ENCODE measurements around the gene ZNF555. TPM values are rescaled to one million over a fixed set of nuclear protein-coding genes. Genes with fewer than 3 reads are reported as not detected.
A peak's percentile ranks its signal among the peaks of the same experiment; 100 is the strongest.
"Not testable (repeated sequence)": the region's sequence is repeated elsewhere in the genome, so short reads cannot be mapped to it uniquely, and the experiment has no call there.

Gene ZNF555
- polyA plus RNA-seq (ENCODE audit: insufficient read length in 12 of 12), result 10 to 100 TPM in 10 of 12 donors, 1 to 10 TPM in 1, not detected in 1; 8.0 to 21.9 (median 14.7) TPM
- long read RNA-seq, donor 1, full-length matches to known transcripts, result 2 of 2 reads
- long read RNA-seq, donor 1, partial matches to known transcripts, result 0 of 2 reads
- long read RNA-seq, donor 1, other reads (novel, unspliced or antisense), result 0 of 2 reads
- long read RNA-seq, donor 2, full-length matches to known transcripts, result 11 of 11 reads
- long read RNA-seq, donor 2, partial matches to known transcripts, result 0 of 11 reads
- long read RNA-seq, donor 2, other reads (novel, unspliced or antisense), result 0 of 11 reads
- long read RNA-seq, donor 3, partial matches to known transcripts, result 0 of 4 reads
- long read RNA-seq, donor 3, other reads (novel, unspliced or antisense), result 0 of 4 reads
- long read RNA-seq, donor 4, full-length matches to known transcripts, result 2 of 2 reads
- long read RNA-seq, donor 4, partial matches to known transcripts, result 0 of 2 reads
- long read RNA-seq, donor 4, other reads (novel, unspliced or antisense), result 0 of 2 reads
- long read RNA-seq, donor 5, full-length matches to known transcripts, result 7 of 7 reads
- long read RNA-seq, donor 5, partial matches to known transcripts, result 0 of 7 reads
- long read RNA-seq, donor 5, other reads (novel, unspliced or antisense), result 0 of 7 reads
- long read RNA-seq, donor 6, full-length matches to known transcripts, result 3 of 3 reads
- long read RNA-seq, donor 6, partial matches to known transcripts, result 0 of 3 reads
- long read RNA-seq, donor 6, other reads (novel, unspliced or antisense), result 0 of 3 reads
- long read RNA-seq, donor 7, full-length matches to known transcripts, result 2 of 2 reads
- long read RNA-seq, donor 7, partial matches to known transcripts, result 0 of 2 reads
- long read RNA-seq, donor 7, other reads (novel, unspliced or antisense), result 0 of 2 reads
- long read RNA-seq, donor 8, full-length matches to known transcripts, result 2 of 2 reads
- long read RNA-seq, donor 8, partial matches to known transcripts, result 0 of 2 reads
- long read RNA-seq, donor 8, other reads (novel, unspliced or antisense), result 0 of 2 reads
- long read RNA-seq, donor 9, result 0 reads
- long read RNA-seq, donor 10, full-length matches to known transcripts, result 6 of 11 reads
- long read RNA-seq, donor 10, partial matches to known transcripts, result 5 of 11 reads
- long read RNA-seq, donor 10, other reads (novel, unspliced or antisense), result 0 of 11 reads
- long read RNA-seq, donor 11, full-length matches to known transcripts, result 4 of 4 reads
- long read RNA-seq, donor 11, partial matches to known transcripts, result 0 of 4 reads
- long read RNA-seq, donor 11, other reads (novel, unspliced or antisense), result 0 of 4 reads

DNA sequence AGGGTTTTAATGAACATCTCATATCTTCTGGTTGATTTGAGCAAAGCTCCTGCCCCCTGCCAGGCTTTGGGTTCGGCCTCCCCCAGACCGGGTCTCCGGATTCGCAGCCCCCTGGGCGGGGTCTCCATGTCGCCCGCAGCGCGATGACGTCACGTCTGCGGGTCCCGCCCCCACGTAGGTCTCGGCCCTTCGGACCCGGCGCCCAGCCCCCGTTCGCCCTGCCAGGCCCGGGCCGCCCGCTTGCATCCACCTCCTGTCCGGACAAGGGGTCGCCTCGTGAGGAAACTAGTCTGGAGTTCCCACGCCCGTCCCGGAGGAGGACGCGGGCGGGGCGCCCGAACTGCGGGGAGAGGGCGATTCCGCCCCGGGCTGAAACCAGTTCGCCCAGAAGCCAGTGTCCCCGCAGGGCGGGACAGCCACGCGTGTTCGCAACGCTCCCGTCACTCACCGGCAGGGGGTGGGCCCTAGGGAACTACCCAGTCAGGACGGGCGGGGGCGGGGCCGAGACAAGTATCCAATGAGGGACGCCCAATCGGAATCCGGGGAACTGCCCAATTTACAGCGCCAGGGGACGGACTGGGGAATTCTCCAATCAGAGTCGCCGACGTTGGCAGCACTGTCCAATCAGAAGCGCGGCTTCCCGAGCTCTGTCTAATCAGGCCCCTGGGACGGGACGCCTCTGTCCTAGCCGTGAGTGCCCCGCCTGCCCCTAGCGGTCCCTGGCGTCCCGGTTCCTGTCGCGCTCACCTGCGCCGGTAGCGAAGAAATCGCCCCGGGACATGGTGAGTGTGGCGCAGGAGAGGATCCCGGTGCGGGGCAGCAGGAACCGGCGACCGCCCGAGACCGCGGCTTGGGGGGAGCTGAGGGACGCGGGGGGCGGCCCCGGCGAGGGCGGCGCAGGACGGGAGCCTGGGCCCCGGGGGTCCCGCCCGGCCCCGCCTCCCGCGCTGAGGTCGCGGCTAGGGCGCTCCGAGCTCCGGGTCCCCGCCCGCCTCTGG lies at the start of gene ZNF555:
TSS of gene ZNF555 (plus strand) at position 682 of the 998 bp plus-strand sequence. CDS start at position 780, 98 bp downstream.
- peak; percentile 99 for DNase-seq

DNA sequence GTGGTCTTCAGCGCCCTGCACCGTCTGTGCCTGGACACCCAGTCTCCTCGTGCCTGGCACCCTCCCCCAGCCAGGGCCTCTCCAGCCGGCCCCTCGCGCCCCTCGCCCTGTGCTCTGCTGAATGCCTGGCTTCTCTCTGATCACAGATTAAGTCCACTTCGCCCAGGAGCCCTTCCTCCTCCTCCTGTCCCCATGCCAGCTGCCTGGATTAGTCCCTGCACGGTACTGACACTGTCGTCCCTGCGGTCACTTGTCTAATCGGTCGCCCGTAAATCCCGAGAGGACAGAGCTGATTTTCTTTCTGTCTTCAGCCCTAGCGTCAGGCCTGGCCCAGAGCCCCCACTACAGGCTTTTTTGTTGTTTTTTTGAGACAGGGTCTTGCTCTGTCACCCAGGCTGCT lies 49.4 kb upstream of the ZNF555 start:
- no peak for DNase-seq

DNA sequence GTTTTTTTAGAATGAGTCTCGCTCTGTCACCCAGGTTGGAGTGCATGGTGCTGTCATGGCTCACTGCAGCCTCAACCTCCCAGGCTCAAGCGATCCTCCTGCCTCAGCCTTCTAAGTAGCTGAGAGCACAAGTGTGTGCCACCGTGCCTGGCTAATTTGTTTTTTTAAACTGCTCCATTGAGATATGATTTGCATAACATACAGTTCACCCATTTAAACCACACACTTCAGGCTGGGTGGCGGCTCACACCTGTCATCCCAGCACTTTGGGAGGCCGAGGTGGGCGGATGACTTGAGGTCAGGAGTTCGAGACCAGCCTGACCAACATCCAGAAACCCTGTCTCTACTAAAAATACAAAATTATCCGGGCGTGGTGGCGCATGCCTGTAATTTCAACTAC lies 48.6 kb upstream of the ZNF555 start:
- not testable (repeated sequence) for DNase-seq

DNA sequence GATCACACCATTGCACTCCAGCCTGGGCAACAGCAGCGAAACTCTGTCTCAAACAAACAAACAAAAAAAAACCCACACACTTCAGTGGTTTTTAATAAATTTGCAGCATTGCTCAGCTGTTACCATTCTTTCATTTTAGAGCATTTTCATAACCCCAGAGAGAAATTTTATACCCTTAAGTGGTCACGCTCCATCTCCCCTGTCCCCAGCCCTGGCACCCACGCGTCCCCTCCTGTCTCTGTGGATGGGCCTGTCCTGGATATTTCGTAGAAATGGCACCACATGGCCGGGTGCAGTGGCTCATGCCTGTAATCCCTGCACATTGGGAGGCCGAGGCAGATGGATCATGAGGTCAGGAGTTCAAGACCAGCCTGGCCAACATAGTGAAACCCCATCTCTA lies 48.1 kb upstream of the ZNF555 start:
- no peak for DNase-seq

DNA sequence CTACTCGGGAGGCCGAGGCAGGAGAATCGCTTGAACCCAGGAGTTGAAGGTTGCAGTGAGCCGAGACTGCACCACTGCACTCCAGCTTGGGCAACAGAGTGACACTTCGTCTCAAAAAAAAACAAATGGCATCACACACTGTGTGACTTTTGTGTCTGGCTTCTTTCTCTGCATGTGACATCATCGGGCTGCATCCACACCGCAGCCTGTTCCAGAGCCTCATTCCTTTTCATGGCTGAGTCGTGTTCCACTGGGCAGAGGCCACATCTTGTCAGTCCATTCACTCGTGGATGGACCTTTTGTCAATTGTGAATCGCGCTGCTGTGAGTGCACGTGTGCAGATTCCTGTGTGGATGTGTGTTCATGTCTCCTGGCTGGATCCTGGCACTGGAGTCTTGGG lies 47.7 kb upstream of the ZNF555 start:
- DNase-seq, result no peak

DNA sequence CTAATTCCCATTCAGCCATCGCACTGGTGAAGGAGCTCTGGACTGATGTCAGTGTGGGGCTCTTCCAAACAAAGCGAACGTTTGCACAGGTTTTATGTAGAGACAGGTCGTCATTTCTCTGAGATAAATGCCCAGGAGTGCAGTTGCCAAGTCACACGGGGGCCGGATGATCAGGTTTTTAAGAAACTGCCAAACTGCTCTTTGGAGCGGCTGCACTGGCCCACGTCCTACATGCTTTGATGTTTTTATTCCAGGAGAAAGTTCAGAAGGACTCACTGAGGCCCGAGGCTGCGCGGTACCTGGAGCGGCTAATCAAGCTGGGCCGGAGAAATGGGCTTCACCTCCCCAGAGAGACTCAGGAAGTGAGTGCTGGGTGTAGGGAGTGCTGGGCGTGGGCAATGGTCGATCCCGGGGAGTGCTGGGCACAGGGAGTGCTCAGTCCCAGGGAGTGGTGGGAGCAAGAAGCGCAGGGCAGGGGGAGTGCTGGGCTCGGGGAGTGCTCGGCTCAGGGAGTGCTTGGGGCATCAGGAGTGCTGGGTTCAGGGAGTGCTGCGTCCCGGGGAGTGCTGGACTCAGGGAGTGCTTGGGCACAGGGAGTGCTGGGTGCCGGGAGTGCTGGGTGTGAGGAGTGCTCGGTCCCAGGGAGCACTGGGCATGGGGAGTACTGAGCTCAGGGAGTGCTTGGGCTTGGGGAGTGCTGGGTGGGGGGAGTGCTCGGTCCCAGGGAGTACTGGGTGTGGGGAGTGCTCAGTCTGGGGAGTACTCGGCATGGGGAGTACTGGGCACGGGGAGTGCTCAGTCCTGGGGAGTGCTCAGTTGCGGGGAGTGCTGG lies 45.2 kb upstream of the ZNF555 start:
- no peak for DNase-seq

DNA sequence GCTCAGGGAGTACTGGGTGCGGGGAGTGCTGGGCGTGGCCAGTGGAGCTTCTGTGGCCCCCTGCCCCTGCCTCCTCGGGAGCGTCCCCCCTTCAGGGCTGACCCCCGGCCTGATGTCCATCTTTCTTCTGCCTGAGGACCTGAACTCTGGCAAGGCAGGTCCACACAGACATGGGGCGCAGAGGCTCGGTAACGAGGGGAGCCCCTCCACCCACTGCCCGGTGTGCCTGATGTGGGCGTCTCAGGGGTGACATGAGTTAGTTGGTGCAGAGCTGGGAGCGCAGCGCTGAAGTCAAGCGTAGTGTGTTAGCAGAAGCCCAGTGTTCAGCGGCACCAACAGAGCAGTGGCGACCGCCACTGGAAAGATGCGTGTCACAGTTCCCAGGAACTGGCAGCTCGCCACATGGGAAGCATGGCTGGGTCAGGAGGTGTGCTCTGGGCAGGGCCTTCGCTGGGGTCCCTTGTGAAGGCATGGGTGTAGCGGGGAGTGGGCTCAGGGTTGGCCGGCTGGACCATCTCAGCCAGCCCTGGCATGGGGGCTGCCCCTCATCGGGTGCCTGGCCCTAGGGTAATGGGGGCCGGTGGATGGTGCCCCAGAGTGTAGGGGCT lies 44.5 kb upstream of the ZNF555 start:
- DNase-seq, result no peak

DNA sequence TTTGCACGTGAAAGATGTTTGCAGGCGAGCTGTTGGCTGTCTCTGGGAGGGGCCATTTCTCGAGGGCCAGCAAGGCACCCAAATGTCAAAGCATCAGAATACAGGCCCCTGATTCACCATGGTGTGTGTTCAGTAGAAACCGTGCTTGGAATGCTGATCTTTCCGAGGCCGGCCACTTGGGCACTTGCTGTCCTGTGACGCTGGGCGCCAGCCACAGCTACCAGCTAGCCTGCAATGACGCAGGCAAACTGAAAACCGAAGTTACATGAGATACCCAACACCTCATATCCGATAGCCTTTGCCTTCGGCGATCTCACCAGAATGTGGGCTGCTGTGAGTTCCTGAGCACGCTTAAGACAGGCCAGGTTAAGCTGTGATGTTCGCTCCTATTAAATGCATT lies 44.0 kb upstream of the ZNF555 start:
- no peak for DNase-seq

DNA sequence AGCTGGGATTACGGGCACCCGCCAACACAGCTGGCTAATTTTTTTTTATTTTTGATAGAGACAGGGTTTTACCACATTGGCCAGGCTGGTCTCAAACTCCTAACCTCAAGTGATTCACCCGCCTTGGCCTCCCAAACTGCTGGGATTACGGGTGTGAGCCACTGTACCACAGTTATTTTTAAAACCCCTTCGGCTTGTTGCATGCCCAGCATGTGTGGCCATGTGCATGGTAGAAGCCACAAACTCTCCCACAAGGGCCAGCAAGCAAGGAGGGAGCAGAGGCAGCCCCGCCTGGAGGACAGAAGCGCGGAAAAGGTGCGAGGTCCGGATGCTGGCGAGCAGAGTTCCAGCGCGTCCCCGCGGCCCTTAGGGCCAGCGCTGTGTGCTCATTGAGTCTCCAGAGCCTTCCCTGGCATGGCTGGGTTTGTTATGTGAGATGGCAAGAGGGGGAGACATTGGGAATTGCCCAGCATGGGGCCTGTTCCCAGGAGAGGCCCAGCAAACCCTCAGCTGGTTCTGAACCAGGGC lies 43.1 kb upstream of the ZNF555 start:
- no peak for DNase-seq

DNA sequence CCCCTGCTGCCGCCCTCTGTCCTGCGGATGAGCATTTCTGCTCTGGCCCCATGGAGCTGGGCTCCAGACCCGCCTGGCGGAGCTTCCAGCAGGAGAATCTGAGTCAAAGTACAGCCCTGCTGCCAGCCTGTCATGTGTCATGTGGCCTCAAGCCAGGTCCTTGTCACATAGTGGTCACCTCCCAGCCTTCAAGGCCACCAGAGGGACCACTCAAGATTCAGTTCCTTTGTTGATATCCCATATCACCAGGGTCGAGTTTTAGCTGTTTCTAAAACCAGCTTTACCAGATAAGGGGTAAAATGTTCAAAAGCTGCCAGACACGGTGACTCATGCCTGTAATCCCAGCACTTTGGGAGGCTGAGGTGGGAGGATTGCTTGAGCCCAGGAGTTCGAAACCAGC lies 42.5 kb upstream of the ZNF555 start:
- no peak for DNase-seq

DNA sequence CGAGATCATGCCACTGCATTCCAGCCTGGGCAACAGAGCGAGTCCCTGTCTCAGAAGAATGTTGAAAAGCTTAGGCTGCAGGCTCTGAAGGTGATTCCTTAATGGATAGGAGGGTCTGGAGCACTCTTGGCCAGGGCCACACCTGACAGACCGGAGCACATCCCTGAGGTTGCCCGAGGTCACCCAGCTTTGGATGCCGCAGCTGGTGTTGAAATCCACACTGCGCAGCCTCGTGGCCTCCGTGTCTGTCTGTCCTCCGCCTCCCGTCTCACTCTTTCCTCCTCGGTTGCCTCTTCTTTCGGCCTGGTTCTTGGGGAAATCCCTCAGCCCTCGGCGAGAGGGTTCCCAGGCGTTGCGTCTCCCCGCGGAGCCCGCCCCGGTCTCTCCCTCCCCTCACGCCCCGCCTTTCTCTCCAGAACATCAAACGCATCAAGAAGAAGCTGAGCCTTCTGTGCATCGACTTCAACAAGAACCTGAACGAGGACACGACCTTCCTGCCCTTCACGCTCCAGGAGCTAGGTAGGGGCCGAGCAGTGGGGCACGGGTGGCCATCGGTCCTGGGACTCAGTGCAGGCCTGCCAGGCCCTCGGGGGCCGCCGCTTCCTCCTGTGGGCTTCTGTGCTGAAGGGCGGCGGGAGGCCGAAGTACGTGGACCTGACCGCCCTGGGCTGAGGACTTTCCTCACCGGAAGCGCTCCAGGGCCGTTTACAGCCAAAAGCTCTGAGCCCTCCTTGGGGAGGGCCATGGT lies 41.8 kb upstream of the ZNF555 start:
- no peak for DNase-seq

DNA sequence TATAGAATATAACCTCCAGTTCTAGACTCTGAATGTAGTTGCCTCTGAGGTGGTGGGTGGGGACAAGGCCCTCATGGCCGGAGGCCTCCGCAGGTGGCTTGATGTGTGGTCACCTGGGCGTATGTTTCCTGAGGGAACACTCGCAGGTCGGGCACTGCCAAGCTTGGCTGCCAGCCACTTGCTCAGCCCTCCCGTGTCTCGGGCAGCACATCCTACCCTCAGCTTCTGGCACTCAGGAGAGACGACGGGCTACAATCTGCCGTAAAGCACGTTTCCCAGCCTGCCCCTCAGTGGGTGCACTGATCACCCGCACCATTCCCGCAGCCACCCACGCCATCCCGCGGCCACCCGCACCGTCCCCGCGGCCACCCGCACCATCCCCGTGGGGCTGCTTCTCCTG lies 40.8 kb upstream of the ZNF555 start:
- DNase-seq, result no peak

DNA sequence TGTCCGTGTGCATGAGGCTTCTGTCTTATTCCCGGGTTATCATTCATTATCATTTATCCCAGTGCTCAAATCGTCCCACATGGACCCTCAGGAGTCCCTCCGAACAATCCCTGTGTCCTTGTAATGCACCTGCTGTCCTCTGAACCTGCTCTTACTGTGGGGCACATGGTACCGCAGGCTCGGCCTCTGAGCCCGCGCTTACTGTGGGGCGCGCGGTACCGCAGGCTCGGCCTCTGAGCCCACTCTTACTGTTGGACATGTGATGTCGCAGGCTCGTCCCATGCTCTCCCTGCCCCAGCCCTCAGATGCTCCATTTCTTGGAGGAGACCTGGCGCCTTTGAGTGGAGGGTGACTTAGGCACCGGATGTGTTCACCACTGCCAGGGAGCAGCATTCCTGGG lies 38.4 kb upstream of the ZNF555 start:
- no peak for DNase-seq

DNA sequence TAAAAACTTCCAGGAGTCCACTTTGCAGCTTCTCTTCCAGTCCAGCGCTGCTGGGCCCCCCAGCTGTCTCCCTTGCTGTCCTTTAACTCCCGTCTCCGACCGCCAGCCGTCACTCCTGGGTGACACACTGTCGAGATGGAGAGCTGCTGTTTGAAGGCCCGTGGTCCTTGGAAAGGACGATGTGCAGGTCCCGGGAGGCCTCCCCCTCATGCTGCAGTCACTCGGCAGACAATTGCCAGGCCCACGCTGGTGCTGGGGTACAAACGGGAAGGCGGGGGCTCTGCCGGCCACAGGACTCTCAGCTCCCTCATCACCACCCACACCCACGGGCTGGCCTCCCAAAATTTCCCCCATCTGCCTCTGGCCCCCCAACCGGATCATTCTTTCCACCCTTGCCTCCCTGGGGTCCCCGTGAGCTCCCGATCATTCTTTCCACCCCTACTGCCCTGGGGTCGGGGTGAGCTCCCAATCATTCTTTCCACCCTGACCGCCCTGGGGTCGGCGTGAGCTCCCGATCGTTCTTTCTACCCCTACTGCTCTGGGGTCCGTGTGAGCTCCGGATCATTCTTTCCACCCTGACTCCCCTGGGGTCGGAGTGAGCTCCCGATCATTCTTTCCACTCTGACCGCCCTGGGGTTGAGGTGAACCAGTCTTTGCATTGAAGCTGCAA lies 37.7 kb upstream of the ZNF555 start:
- DNase-seq, result no peak

DNA sequence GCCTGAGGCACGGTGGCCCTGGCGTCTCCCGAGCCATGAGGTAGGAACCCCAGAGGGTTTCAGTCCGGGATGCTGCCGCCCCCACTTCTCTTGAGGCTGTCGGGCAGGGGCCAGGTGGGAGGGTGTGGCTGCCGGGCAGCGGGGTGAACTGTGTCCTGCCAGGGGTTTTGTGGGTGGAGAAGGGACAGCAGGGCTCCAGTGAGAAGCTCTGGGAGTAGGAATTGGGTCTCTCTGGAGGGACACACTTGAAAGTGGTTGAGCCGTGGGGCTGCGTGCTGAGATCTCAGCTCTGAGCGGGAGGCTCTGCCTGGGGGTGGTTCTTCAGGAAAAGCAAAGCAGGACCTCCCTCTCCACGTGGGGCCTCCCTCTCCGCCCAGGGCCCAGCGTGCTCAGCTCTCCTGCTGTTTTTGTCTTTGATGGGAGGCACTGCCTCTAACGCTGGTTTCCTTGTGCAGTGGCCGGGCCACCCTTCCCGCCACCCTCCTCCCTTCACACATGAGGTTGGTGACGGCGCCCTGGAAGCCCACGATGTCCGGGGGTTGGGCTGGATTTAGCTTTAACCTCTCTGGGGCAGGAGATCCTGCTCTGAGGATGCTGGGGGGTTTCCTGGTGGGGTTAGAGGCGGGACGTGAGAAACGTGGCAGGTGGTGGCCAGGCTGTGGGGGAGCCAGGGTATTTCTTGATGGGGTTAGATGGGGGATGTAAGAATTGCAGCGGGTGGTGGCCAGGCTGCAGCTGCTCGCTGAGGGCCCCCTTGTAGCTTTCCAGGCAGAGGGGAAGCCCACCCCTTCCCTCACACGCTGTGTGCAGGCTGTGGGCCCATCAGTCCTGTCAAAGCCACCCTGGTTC lies 36.9 kb upstream of the ZNF555 start:
- DNase-seq, result no peak

DNA sequence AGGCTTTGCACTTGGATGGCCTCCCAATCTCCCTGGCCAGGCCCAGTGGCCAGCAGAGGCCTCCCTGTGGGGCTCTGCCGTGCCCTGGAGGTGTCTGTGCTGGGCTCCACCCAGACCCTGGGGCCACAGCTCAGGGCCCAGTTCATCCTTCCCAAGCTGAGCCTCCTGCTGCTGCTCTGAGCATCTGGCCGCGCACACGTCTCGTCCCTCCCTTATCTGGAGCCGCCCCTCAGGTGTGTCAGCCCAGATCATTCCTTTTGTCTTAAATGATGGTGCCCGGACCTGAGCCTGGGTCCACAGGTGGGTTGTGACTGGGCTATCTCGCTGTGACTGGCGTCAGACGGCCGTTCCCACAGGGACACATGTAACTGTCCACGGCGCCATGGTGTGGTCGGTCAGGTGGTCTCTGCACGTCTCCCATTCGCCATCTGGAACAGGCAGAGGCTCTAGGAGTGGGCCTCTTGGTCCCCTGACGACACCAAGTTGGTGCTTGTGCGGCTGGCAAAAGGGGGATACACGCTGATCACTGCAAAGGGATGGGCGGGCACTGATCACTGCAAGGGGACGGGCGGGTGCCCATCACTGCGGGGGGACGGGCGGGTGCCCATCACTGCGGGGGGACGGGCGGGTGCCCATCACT lies 35.9 kb upstream of the ZNF555 start:
- DNase-seq, result no peak

Measured in muscle of arm (tissue), 14 donors.